Right ventricle myocardium inferior (tissue), 1 donor: ENCODE measurements around the gene VWA3A. TPM values are rescaled to one million over a fixed set of nuclear protein-coding genes. Genes with fewer than 3 reads are reported as not detected.
"Not testable (repeated sequence)": the region's sequence is repeated elsewhere in the genome, so short reads cannot be mapped to it uniquely, and the experiment has no call there.

ENCODE experiments used
- ATAC-seq: fragments of 200-7000 bp; cut with Tn5 transposase; one replicate; pipeline ENCODE4 v1.9.1; 2020; ENCODE audit warnings: mild to moderate bottlenecking, moderate library complexity
- DNase-seq: peaks from one replicate; pipeline ENCODE4 v3.0.0; 2021; ENCODE audit errors: missing footprints
- intact Hi-C: fragments of 100-400 bp; cut with DNase I; formaldehyde crosslinking; loops from one replicate; pipeline ENCODE4 v1.11.0; 2022
- long read RNA-seq: library from polyadenylated mRNA; unstranded; transcript quantifications from one replicate; pipeline ENCODE4 v2.0.0, GENCODE V29; 2021
- total RNA-seq: library from RNA; stranded (reverse); fragmentation: NEBNext Ultra II Directional; extraction: Animal tissue kit (Norgen Biotek cat#: 25700); gene quantifications from one replicate; pipeline ENCODE4 v1.2.1, GENCODE V29; 2021
- donor health status: DM: no; HTN: yes; CAD: no; lungs with severe emphysema.

The VWA3A gene, protein sequence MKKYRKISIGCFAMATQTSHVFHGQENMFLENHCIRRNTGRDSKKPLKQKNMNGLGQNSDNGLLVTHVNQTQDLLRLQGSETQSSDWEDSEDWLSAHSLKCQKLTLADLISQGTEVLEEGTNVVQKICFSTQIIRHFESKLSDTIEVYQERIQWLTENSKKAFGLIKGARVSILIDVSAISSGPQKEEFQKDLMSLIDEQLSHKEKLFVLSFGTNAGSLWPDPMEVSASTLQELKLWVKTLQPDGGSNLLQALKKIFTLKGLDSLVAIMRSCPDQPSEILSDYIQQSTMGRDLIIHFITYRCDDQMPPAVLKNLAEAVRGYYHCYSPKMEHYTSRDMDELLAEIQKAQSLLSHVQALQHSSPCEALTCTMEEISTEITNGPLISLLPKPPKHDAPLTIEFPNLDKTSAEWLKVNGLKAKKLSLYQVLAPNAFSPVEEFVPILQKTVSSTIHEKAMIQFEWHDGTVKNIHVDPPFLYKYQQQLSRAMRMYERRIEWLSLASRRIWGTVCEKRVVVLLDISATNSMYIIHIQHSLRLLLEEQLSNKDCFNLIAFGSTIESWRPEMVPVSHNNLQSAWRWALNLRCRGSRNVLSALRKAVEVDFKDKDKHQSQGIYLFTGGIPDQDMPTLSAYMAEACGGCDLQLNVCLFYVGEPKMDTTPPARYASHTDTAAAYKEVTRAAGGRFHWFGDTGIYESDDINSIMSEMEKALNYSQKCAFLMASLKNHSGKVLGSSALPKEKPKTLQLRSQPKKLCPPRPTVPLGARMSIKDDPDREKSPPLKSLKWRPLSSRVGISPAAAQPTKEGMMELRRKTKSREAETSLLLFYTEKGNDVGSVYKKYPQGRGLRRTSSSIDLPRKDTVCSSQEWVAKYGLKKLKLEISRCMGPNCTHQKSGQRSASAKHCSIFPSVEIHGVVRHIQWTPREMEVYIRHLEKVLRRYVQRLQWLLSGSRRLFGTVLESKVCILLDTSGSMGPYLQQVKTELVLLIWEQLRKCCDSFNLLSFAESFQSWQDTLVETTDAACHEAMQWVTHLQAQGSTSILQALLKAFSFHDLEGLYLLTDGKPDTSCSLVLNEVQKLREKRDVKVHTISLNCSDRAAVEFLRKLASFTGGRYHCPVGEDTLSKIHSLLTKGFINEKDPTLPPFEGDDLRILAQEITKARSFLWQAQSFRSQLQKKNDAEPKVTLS
- 0.81 TPM for total RNA-seq
- long read RNA-seq = 0 reads

DNA sequence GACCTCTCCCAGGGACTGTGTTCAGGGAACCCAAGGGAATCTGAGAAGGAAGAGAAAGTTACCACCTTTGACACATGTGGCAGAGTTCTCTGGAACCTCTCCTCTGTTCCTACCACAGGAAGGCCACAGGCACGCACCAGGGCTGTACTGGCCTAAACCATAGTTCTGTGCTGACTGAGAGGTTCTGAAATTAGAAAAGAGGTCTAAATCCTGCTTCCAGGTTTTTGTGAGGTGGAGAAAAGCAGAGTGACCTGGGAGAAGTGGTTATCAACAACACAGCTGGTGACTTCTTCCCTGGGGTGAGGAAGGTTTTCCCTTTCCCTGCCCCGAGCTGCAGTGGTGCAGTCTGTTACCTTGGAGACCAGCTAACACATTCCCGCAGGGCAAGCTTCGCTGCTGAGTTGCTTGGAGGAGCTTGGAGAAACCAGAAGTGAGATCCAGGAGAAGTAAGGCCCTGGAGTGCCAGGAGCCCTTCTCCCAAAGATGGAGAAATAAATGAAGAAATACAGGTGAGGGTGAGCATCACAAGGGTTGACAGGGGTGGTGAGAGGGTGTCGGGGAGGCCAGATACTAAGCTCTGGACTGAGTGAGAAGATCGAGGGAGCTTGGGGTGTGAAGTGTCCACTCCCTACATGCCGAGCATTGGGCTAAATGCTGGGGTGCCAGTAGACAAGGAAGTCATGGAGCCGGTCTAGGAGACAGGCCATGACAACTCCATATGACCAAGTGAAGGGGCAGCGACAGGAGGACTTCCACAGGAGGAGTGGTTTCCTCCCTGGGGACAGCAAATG lies at the start of gene VWA3A:
Gene VWA3A, plus strand, starts transcription at position 399 of the 791 bp plus-strand sequence. Its CDS starts 97 bp downstream, at position 496.
- DNase-seq (peak; percentile 72), ATAC-seq (peak; percentile 76)
- intact Hi-C loops = no loop called here

DNA sequence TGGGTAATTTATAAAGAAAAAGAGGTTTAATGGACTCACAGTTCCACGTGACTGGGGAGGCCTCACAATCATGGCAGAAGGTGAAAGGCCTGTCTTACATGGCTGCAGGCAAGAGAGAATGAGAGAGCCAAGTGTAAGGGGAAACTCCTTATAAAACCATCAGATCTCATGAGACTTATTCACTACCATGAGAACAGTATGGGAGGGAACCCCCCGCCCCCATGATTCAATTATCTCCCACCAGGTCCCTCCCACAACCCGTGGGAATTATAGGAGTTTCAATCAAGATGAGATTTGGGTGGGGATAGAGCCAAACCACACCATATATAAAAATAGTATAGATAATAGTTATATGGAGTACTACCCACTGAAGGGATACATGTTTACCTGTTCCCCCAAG lies 48.5 kb upstream of the VWA3A start:
- ATAC-seq, DNase-seq, intact Hi-C loops: not testable (repeated sequence)

DNA sequence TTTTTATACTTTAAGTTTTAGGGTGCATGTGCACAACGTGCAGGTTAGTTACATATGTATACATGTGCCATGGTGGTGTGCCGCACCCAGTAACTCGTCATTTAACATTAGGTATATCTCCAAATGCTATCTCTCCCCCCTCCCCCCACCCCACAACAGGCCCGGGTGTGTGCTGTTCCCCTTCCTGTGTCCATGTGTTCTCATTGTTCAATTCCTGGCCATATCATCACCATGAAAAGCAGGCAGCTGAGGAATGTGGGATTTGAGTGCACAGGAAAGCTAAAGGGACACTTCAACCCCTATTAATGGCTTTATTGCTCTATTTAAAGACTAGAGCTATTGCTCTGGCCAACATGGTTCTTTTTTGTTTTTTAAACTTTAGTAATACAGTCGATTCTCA lies 46.5 kb upstream of the VWA3A start:
- intact Hi-C loops, DNase-seq, ATAC-seq: not testable (repeated sequence)

DNA sequence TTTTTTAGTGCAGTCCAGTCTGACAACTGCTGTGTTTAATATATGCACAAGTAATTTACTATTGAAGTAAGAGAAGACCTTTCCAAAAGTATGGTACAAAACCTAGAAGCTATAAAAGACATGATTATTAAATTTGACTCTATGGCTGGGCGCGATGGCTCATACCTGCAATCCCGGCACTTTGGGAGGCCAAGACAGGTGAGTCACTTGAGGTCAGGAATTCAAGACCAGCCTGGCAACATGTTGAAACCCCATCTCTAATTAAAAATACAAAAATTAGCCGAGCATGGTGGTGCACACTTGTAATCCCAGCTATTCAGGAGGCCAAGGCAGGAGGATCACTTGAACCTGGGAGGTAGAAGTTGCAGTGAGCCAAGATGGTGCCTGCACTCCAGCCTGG lies 41.4 kb upstream of the VWA3A start:
- intact Hi-C loops = no loop called here
- ATAC-seq (no peak), DNase-seq (no peak)

DNA sequence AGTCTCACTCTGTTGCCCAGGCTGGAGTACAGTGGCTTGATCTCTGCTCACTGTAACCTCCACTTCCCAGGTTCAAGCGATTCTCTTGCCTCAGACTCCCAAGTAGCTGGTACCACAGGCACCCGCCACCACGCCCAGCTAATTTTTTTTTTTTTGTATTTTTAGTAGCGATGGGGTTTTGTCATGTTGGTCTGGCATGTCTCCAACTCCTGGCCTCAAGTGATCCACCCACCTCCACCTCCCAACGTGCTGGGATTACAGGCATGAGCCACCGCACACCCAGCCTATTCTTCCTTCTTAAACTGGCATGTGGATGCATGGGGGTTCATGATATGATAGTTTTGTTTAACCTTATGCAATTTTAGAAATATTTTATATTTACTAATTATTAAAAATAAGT lies 39.4 kb upstream of the VWA3A start:
- intact Hi-C loops = no loop called here
- no peak for ATAC-seq
- DNase-seq = no peak

DNA sequence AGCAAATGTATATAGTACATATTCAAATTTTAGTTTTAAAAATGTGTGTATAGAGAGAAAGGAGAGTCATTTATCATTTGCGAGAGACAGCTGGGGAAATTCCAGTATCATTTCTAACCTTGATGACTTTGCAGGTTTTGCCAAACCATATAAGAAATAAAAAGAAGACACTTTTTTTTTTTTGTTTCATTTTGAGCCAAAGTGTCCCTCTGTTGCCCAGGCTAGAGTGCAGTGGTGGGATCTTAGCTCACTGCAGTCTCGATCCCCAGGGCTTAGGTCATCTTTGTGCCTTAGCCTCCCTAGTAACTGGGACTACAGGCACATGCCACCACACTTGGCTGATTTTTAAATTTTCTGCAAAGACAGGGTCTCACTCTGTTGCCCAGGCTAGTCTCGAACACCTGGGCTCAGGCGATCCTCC lies 38.4 kb upstream of the VWA3A start:
- DNase-seq (no peak), ATAC-seq (no peak)
- intact Hi-C loops = no loop called here

DNA sequence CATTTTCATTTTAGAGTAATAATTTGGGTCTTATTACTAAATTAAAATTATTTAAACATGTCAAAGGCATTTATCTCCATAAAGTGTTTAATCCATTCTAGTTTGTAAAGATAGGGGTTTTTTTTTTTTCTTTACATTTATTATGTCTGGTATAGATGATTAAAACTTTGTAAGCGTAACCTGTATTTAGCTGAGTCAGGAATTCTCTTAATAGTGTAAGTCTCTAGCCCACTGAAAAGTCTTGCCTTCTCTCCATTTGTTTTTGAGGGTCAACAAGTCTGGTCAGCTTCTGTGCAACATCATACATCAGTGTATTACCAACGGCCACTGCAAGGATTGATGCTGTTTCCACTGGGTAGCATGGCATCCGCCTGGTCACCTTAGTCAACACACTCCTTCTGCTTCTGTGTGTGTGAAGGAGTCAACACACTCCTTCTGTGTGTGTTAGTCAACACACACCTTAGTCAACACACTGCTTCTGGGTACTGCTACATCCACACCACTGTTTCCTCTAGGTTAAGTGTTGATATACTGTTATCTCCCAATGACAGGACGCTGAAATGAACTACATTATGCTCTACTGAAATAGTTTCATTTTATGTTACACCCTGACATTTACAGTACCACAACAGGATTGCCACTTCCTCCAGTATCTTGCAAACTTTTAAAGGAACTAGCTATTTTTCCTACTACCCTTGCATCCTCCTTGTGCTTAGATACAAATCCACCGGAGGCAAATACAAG lies 37.3 kb upstream of the VWA3A start:
- ATAC-seq (no peak), DNase-seq (no peak)
- intact Hi-C loops = no loop called here

DNA sequence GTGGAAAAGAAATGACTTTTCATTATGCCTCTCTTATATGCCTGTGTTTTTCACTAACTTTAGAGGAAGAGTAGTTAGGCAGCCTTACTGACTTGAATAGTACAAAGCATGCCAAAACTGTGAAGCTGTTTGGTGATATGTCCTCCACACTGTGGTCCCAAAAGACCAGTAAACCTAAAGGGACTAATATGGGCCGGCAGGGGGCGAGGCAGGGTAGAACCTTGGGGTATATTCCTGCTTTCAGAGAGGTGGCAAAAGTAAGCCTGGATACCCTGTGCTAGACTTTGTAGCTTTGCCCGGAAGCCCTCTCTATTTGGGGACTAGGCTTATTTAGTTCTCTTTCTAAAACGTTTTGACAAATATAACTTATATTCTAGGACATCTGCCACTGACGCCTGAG lies 36.5 kb upstream of the VWA3A start:
- ATAC-seq (no peak), DNase-seq (no peak)
- intact Hi-C loops = no loop called here

DNA sequence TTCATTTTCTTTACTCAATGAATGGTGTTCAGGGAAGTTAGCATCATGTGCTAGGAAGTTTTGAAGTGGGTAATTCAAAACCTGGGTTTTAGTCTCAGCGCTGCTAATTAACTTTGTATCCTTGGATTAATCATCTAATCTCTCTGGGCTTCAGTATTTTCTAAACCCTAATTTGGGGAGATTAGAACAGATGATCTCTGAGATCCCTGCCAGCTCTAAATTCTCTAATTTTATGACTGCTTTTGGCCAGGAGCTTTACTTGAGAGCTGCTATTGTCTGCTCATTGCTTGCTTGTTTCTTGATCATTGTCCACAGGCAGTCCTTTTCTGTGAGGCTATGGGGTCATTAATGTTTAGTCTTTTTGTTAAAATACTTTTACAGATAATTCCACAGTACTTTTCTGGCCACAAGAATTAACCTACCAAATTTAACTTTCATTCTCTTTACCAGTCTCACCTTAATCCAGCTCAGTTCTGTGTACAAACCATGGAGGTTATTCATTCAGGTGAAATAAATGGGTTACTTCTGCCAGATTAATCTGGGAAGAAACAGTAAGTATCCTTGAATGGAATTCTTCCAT lies 28.4 kb upstream of the VWA3A start:
- ATAC-seq (no peak), DNase-seq (no peak)
- intact Hi-C loops = no loop called here

DNA sequence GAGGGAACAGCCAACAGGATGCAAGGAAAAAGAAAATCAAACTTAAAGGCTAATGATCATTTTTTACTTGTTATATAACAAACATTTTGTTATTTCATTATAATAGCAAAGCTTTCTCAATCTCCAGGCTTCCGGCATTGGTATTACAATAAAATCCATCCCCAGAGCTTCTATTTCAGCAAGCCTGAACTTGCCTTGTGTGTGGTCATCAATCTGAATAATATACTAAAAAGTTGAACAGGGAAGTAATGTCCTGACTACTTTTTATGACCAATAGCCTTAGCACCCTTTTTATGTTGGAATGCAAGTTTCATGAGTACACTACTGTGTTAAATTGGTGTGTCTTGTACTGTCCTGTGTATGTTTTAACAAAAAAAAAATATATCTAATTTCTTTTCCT lies 27.1 kb upstream of the VWA3A start:
- intact Hi-C loops = no loop called here
- no peak for ATAC-seq
- DNase-seq = no peak

DNA sequence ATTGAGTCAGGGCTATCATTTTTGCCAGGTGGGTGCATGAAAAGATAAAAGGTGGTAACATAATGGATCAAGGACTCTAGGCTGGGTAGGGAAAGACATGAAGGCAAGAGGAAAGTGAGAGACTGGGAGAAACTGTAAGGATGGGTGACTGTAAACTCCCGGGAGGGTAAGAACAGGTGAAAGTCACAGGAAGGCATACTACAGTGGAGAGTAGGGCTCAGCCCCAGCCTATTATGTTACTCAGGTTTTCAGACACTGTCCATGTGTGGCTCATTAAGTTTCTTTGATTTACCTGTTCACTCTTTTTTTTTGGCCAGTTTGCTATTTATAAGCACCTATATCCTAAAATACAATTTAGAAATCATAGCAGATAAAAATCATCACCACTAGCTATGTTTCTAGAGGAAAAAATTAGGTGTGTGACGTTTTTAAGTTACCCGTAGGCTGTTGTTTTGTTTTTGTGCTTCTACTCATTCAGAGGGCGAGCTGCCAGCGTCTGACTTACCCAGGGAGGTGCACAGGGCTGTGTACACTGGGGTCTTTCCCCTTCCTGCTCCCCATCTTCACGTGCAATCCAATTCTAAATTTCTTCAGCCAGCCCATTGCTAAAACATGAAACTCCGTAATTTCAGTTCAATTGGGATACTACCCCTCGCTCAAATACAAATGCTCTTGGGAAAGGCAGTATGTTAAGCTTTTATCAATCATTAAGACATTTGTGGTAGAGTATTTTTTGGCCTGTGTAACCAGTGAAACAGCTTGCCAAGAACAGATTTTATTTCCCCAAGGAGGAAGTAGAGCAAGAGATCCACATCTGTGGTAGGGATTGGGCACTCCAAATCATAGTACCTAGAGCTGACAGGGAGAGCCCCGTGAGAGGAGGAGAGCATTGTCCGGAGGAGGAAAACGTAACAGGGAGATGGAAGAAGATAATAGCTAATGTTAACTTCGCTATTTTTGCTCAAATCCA lies 21.7 kb upstream of the VWA3A start:
- peak; percentile 46 for ATAC-seq
- no peak for DNase-seq
- intact Hi-C loops = loop anchor here (5.0 kb wide), 1 partner anchor 33 kb away; no protein-coding TSS in a partner anchor

DNA sequence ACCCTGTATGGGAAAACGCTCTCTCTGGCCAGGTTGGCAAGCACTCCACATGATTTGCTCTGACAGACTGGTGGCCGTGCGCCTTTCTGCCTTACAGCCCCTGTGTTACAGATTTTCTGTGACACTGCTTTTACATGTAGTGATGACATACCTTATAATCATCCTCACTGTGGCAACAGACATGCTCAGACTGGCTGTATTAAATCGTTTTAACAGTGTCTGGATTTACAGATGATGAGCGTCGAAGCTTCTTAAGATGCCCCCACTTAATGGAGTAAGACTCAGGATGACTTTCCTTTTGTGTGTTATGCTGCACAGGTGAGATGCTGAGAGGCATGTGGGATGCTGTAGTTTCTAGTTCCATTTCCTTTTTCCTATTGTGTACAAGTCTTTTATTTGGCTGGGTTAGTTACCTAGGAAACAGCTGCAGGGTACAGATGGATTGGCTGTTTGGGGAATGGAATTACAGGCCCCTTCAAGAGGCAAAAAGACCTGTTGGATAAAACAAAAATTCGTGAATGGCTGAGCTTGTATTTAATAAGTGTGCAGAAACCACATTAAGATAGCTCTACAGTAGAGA lies 20.9 kb upstream of the VWA3A start:
- no peak for DNase-seq
- ATAC-seq = peak; percentile 31
- intact Hi-C loops = loop anchor here (5.0 kb wide), 1 partner anchor 34 kb away; no protein-coding TSS in a partner anchor

DNA sequence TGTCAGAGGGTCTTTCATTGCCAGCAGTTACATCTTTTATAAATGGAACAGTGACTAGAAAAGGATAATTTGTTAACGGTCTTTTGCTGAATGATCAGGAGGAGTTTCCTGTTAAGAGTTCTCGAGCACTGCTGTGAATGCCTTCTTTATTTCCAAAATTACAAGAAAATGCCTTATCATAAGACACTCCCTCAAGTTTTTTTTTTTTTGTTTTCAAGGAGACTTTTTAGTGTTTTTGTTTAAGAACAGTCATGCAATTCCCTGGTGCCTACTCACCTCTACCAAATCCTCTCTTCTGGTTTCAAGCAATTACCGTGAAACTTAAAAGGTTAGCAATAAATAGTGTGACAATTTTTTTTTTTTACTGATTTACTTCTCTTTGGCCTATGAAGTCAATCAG lies 19.0 kb upstream of the VWA3A start:
- DNase-seq (no peak), ATAC-seq (no peak)
- intact Hi-C loops = loop anchor here (5.0 kb wide), 1 partner anchor 36 kb away; no protein-coding TSS in a partner anchor

DNA sequence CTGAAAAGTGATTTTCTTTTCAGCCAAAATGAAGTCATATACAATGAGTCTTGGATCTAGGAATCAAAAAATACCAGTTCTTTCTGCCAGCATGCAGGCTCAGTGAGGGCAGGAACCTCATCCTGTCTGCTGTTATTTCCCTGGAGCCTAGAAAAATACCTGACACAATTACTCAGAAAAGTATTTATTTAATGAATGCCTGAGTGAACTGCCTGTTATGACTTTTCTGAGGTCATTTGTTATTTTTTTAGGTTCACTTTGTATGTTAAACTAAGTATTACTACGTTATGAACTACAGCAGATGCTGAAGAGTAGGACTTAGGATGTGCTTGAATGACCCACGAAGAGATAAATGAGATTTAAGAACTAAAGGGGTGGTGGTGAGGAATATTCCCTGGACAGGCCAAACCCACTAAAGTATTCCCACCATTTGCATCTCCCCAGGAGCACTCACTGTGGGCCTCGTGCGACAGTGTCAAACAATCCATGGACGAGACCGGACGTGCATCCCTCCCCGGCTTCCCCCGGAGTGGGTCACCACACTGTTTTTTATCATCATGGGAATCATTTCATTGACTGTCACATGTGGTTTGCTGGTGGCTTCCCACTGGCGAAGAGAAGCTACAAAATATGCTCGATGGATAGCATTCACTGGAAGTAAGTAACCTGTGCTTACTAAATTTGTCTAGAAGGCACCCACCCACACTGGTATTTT lies 17.1 kb upstream of the VWA3A start:
- DNase-seq = no peak
- intact Hi-C loops = loop anchor here (5.0 kb wide), 1 partner anchor 123 kb away; the partner anchor contains the start of gene UQCRC2
- no peak for ATAC-seq

DNA sequence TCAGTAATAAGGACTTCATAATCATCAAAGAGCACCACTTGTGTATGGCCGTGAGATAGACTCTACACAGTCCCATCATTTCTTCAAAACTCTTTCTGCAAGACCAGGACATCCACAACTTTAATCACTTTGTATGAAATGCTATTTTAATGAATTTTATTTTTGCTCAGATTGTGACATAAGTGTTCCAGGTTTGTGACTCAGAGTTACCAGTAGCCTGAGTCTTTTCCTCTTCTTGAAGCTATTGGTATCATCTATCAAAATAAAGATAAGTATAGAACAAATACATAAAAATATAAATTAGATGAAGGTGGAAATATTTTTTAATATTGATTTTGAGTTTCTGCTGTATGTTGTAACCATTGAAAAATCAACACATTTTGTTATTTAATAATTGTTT lies 16.6 kb upstream of the VWA3A start:
- ATAC-seq (no peak), DNase-seq (no peak)
- intact Hi-C loops = loop anchor here (5.0 kb wide), 1 partner anchor 123 kb away; the partner anchor contains the start of gene UQCRC2
